Measurements from ENCODE around the gene TMEM117.
"Not testable (repeated sequence)": the region's sequence is repeated elsewhere in the genome, so short reads cannot be mapped to it uniquely, and the experiment has no call there.

TMEM117 gene

GRCh38 chr12:44235674-44236073, 399.8 kb downstream of the TMEM117 start:
- DNase-seq = no peak

GRCh38 chr12:44240186-44240585, 404.3 kb downstream of the TMEM117 start:
- DNase-seq = no peak

GRCh38 chr12:44245932-44246331, 410.1 kb downstream of the TMEM117 start:
- DNase-seq = no peak

- DNase-seq = no peak
Observed at GRCh38 chr12:44246482-44247105, 410.7 kb downstream of the TMEM117 start.

GRCh38 chr12:44247588-44247987, 411.7 kb downstream of the TMEM117 start:
- no peak for DNase-seq

GRCh38 chr12:44248436-44248835, 412.6 kb downstream of the TMEM117 start:
- no peak for DNase-seq

- not testable (repeated sequence) for DNase-seq
Observed at GRCh38 chr12:44250440-44250839, 414.6 kb downstream of the TMEM117 start.

- no peak for DNase-seq
Observed at GRCh38 chr12:44253338-44253856, 417.5 kb downstream of the TMEM117 start.

- DNase-seq = no peak
Observed at GRCh38 chr12:44258246-44258645, 422.4 kb downstream of the TMEM117 start.

- DNase-seq = no peak
Observed at GRCh38 chr12:44259890-44260289, 424.0 kb downstream of the TMEM117 start.

- DNase-seq = no peak
Observed at GRCh38 chr12:44260581-44260980, 424.7 kb downstream of the TMEM117 start.

- no peak for DNase-seq
Observed at GRCh38 chr12:44285321-44285960, 449.6 kb downstream of the TMEM117 start.

GRCh38 chr12:44286336-44286735, 450.5 kb downstream of the TMEM117 start:
- DNase-seq = no peak

GRCh38 chr12:44286821-44287505, 451.1 kb downstream of the TMEM117 start:
- no peak for DNase-seq

GRCh38 chr12:44287545-44287944, 451.7 kb downstream of the TMEM117 start:
- no peak for DNase-seq

- no peak for DNase-seq
Observed at GRCh38 chr12:44294649-44295048, 458.8 kb downstream of the TMEM117 start.

- no peak for DNase-seq
Observed at GRCh38 chr12:44295958-44296623, 460.2 kb downstream of the TMEM117 start.

- no peak for DNase-seq
Observed at GRCh38 chr12:44296624-44297197, 460.8 kb downstream of the TMEM117 start.

- DNase-seq = no peak
Observed at GRCh38 chr12:44299524-44299923, 463.6 kb downstream of the TMEM117 start.

GRCh38 chr12:44307506-44308168, 471.8 kb downstream of the TMEM117 start:
- DNase-seq = no peak

- DNase-seq = no peak
Observed at GRCh38 chr12:44313188-44313587, 477.3 kb downstream of the TMEM117 start.

- no peak for DNase-seq
Observed at GRCh38 chr12:44314007-44314500, 478.2 kb downstream of the TMEM117 start.
